ENCODE data around the gene PPP2R2D. TPM values are rescaled to one million over a fixed set of nuclear protein-coding genes. Genes with fewer than 3 reads are reported as not detected.
A peak's percentile ranks its signal among the peaks of the same experiment; 100 is the strongest.

PPP2R2D gene
- total and polyA plus RNA-seq, 12 donors = 26.8 to 46.5 (median 35.1) TPM

DNA sequence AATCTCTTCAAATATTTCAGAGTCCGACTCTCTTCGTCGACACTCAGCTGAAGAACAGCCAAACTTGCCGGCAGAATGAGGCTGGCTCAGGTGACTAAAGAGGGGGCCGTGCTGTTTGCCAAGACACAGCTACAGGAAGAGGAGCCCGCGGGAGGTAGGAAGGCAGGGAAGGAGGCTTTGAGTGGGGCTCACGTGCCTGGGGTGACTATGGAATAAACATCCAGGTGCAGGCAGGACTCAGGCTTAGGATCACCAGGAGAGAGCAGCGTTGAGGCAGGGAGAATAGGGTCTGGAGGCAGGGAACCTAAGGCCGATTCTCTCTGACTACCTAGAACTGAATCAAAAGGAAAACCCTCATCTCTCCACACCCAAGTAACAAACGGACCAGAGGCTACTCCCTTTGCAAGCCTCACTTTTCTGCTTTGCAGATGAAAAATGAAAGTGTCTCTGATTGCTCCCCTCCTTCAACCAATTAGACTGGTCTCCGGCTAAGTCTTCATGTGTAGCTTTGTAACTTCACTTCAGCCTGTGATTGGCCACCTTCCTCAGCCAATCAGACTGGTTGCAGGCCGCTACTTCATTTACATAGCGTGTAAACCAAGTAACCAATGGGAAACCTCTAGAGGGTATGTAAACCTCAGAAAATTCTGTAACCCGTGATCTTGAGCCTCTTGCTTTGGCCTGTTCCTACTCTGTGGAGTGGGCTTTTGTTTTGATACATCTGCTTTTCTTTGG lies 100.6 kb downstream of the PPP2R2D start:
- intact Hi-C loops (cut with DNase I) = no loop called here
- Histone ChIP-seq H3K27ac (no peak overlapping the region), H3K4me3 (peak overlapping the region in 1 of 10 donors; percentile 15), H3K27me3 (no peaks in the 10 kb centered on the region), H3K36me3 (no peaks in the 10 kb centered on the region), H3K4me1 (peaks cover 14 to 27% (median 21%) of the 10 kb centered on the region in 9 donors), H3K9me3 (peaks cover 0 to 6% (median 0%) of the 10 kb centered on the region in 11 donors)
- ATAC-seq (peak in 4 of 8 donors; percentile 11 to 49 (median 28)), DNase-seq (no peak)
- WGBS, 2 donors = 51 to 56% methylated on average over 15 of the region's 15 CpGs
- TF ChIP-seq, protein P1, sequence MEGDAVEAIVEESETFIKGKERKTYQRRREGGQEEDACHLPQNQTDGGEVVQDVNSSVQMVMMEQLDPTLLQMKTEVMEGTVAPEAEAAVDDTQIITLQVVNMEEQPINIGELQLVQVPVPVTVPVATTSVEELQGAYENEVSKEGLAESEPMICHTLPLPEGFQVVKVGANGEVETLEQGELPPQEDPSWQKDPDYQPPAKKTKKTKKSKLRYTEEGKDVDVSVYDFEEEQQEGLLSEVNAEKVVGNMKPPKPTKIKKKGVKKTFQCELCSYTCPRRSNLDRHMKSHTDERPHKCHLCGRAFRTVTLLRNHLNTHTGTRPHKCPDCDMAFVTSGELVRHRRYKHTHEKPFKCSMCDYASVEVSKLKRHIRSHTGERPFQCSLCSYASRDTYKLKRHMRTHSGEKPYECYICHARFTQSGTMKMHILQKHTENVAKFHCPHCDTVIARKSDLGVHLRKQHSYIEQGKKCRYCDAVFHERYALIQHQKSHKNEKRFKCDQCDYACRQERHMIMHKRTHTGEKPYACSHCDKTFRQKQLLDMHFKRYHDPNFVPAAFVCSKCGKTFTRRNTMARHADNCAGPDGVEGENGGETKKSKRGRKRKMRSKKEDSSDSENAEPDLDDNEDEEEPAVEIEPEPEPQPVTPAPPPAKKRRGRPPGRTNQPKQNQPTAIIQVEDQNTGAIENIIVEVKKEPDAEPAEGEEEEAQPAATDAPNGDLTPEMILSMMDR (IDR thresholded peaks at IDR 0.05) = peak in 5 of 9 donors; percentile 8 to 42 (median 34)

GRCh38 chr10:132002004-132002403 lies 101.2 kb downstream of the PPP2R2D start:
- no peaks in the 10 kb centered on the region for H3K27me3 ChIP-seq
- TF ChIP-seq, protein P1 (IDR thresholded peaks at IDR 0.05) = no peak
- H3K36me3 ChIP-seq = no peaks in the 10 kb centered on the region
- no peak for ATAC-seq
- WGBS, 2 donors = 83 to 90% methylated on average over 4 of the region's 4 CpGs
- H3K27ac ChIP-seq = no peak overlapping the region
- H3K4me1 ChIP-seq = peaks cover 11 to 21% (median 15%) of the 10 kb centered on the region in 9 donors
- intact Hi-C loops (cut with DNase I) = no loop called here
- no peak overlapping the region for H3K4me3 ChIP-seq
- DNase-seq = no peak
- H3K9me3 ChIP-seq = peaks cover 0 to 6% (median 0%) of the 10 kb centered on the region in 11 donors

- WGBS, 2 donors = 68 to 73% methylated on average over 12 of the region's 12 CpGs
- H3K4me3 ChIP-seq = no peak overlapping the region
- no peaks in the 10 kb centered on the region for H3K27me3 ChIP-seq
- ATAC-seq = no peak
- peaks cover 0 to 6% (median 0%) of the 10 kb centered on the region in 11 donors for H3K9me3 ChIP-seq
- H3K36me3 ChIP-seq = no peaks in the 10 kb centered on the region
- intact Hi-C loops (cut with DNase I) = no loop called here
- H3K27ac ChIP-seq = no peak overlapping the region
- TF ChIP-seq, protein P1 (IDR thresholded peaks at IDR 0.05) = no peak
- peaks cover 0 to 8% (median 1%) of the 10 kb centered on the region in 9 donors for H3K4me1 ChIP-seq
- no peak for DNase-seq
Measured at GRCh38 chr10:132003282-132003924, 102.6 kb downstream of the PPP2R2D start.

DNA sequence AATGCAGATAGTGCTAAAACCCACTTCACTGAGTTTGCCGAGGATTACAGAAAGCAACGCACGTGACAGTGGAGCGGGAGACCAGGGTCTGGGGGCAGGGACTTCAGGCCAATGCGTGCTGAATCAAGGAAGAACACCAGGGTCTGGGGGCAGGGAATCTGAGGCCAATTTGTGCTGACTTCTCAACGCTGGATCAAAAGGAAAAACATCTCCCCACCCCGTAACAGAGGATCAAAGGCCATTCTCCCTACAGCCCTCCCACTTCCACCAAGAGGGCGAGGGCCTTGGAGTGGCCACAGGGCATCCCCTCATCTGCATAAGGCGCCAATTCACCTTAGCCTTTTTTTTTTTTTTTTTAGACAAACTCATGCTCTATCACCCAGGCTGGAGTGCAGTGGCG lies 103.2 kb downstream of the PPP2R2D start:
- DNase-seq (no peak), ATAC-seq (no peak)
- H3K27me3 ChIP-seq = peaks cover 0 to 4% (median 0%) of the 10 kb centered on the region in 7 donors
- H3K4me1 ChIP-seq = peaks cover 0 to 6% (median 0%) of the 10 kb centered on the region in 9 donors
- WGBS, 2 donors = 79 to 81% methylated on average over 10 of the region's 10 CpGs
- TF ChIP-seq, protein P1 (IDR thresholded peaks at IDR 0.05) = no peak
- H3K4me3 ChIP-seq = no peak overlapping the region
- H3K27ac ChIP-seq = no peak overlapping the region
- no peaks in the 10 kb centered on the region for H3K36me3 ChIP-seq
- intact Hi-C loops (cut with DNase I) = no loop called here
- H3K9me3 ChIP-seq = peaks cover 0 to 6% (median 0%) of the 10 kb centered on the region in 11 donors
